H1 (cell line): ENCODE measurements around the gene ITSN1.

Experiments used
- CHD2 ChIP-seq: IDR thresholded peaks from 2 replicates; pipeline ENCODE4 v1.6.1; 2012; ENCODE audit warnings: low read length, improper control_type of control experiment
- CREB1 ChIP-seq: IDR thresholded peaks from 2 replicates; pipeline ENCODE4 v1.6.1; 2012; ENCODE audit warnings: inconsistent platforms
- CTCF ChIP-seq, 3 experiments: IDR thresholded peaks; 1 replicate in 2 of 3; 2 replicates in 1 of 3; pipeline versions ENCODE4 v1.5.1 to v1.6.1; 2011; ENCODE audit warnings: low read length in 3 of 3, mild to moderate bottlenecking in 3 of 3, inconsistent platforms in 2 of 3, low read depth in 1 of 3, moderate library complexity in 1 of 3; ENCODE audit not compliant: insufficient read depth in 1 of 3; ENCODE audit errors: control extremely low read depth in 1 of 3
- HDAC6 ChIP-seq: IDR thresholded peaks from one replicate; pipeline ENCODE4 v1.7.1; 2012; ENCODE audit warnings: low read depth, mild to moderate bottlenecking, inconsistent platforms, low read length, moderate library complexity
- MAFK ChIP-seq: IDR thresholded peaks from 2 replicates; pipeline ENCODE4 v1.6.1; 2012; ENCODE audit warnings: low read depth, mild to moderate bottlenecking, improper control_type of control experiment, low read length
- POLR2A ChIP-seq, 2 experiments: IDR thresholded peaks; 1 replicate in 1 of 2; 2 replicates in 1 of 2; pipeline ENCODE4 v1.6.1; 2011; ENCODE audit warnings: low read depth in 2 of 2, low read length in 2 of 2, mild to moderate bottlenecking in 2 of 2; ENCODE audit errors: control extremely low read depth in 1 of 2
- RAD21 ChIP-seq, 2 experiments: IDR thresholded peaks in 1 of 2; conservative IDR thresholded peaks in 1 of 2; 2 replicates each; pipeline ENCODE4 v1.6.1; 2011; ENCODE audit warnings: low read depth in 2 of 2, low read length in 2 of 2, improper control_type of control experiment in 1 of 2, inconsistent platforms in 1 of 2, mild to moderate bottlenecking in 1 of 2, moderate library complexity in 1 of 2

DNA sequence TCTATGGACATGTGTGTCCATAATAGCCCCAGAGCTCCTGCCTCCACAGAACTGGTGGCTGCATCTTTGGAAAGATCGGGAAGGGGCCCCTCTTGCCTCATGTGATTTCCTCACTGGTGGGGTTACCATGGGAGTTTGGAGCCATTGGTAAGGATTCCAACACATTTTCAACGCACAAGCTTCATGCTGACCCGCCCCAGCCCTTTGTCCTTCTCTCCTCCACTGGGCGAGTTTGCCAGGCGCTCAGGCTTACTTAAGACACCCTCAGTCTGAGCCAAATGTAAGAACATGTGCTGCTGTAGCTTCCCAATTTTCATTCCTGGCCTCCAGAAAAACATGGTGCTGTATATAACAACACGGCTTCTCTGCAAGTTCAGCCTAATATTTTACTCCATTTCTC is 200.9 kb downstream of the ITSN1 start:
- TF ChIP-seq MAFK (no peak), CTCF (IDR thresholded peaks at IDR 0.05; ENCODE audit: control extremely low read depth in 1 of 3, insufficient read depth in 1 of 3, low read depth in 1 of 3, low read length in 3 of 3) (no peak), CHD2 (no peak), POLR2A (IDR thresholded peaks at IDR 0.05; ENCODE audit: control extremely low read depth in 1 of 2, low read depth in 2 of 2, low read length in 2 of 2) (no peak), HDAC6 (no peak), RAD21 (IDR thresholded peaks at IDR 0.05 in 1 of 2, conservative IDR thresholded peaks at IDR 0.05 in 1 of 2; ENCODE audit: low read depth in 2 of 2, low read length in 2 of 2) (no peak), CREB1 (no peak)
